Thyroid gland (tissue), 4 donors: ENCODE data around the gene ACTRT2.

ENCODE experiments used
- POLR2A ChIP-seq, 2 donors: fragments of 450-650 bp; IDR thresholded peaks; one replicate each; pipeline ENCODE4 v1.6.1; 2017; ENCODE audit warnings: antibody characterized with exemption in 2 of 2, mild to moderate bottlenecking in 2 of 2, moderate library complexity in 1 of 2
- TF ChIP-seq, protein P1 (sequence below), 6 experiments: fragments of 200-600 bp in 3 of 6; fragments of 450-650 bp in 3 of 6; sonication (generic) in 3 of 6; IDR thresholded peaks; one replicate each; pipeline ENCODE4 v1.5.1; 2016 to 2019; ENCODE audit warnings: antibody characterized with exemption in 6 of 6, mild to moderate bottlenecking in 2 of 6, inconsistent platforms in 1 of 6, moderate library complexity in 1 of 6

DNA sequence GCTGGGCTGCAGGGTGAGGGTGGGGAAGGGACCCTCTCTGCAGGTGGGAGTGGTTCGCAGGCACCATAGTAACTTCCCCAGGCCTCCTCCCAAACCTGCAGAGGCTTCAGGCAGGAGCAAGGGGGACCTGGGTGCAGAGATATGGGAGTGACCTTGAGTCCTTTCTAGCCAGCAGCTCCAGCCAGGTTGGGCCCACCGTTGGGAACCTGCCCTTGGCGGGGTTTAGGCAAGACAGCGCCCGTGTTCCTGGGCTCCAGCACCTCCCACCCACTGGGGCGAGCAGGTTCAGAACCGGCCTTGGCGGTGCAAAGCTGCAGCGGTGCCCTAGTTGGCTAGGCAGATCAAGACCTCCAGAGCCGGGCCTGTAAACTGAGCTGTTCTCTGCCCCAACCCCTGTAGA is 45.6 kb downstream of the ACTRT2 start:
- TF ChIP-seq, protein P1, sequence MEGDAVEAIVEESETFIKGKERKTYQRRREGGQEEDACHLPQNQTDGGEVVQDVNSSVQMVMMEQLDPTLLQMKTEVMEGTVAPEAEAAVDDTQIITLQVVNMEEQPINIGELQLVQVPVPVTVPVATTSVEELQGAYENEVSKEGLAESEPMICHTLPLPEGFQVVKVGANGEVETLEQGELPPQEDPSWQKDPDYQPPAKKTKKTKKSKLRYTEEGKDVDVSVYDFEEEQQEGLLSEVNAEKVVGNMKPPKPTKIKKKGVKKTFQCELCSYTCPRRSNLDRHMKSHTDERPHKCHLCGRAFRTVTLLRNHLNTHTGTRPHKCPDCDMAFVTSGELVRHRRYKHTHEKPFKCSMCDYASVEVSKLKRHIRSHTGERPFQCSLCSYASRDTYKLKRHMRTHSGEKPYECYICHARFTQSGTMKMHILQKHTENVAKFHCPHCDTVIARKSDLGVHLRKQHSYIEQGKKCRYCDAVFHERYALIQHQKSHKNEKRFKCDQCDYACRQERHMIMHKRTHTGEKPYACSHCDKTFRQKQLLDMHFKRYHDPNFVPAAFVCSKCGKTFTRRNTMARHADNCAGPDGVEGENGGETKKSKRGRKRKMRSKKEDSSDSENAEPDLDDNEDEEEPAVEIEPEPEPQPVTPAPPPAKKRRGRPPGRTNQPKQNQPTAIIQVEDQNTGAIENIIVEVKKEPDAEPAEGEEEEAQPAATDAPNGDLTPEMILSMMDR (IDR thresholded peaks at IDR 0.05): no peak
- TF ChIP-seq POLR2A (IDR thresholded peaks at IDR 0.05): no peak
